IMR-90 (cell line): ENCODE data around the gene AMBRA1. TPM values are rescaled to one million over a fixed set of nuclear protein-coding genes. Genes with fewer than 3 reads are reported as not detected.

Source experiments
- ATAC-seq: fragments of 200-7000 bp; cut with Tn5 transposase; 2 replicates; pipeline ENCODE4 v1.9.1; 2020; ENCODE audit warnings: low read depth, mild to moderate bottlenecking, moderate library complexity
- BruUV-seq: library from RNA; stranded (reverse); fragments of 400-500 nt; replicated peaks from 2 replicates; lab custom pipeline; 2021; lab: Mats Ljungman, UMichigan
- CTCF ChIA-PET: fragments of 300-600 bp; formaldehyde crosslinking; extraction: SDS; loops from one replicate; lab custom pipeline; 2021; ENCODE audit warnings: antibody characterized with exemption; lab: Yijun Ruan, JAX
- POLR2A ChIA-PET: fragments of 300-600 bp; sonication (Branson Sonifier 250); formaldehyde crosslinking; loops from one replicate; lab custom pipeline; 2022; ENCODE audit warnings: antibody characterized with exemption; ENCODE audit not compliant: unreplicated experiment; lab: Charles Lee
- DNase-seq: peaks from one replicate; pipeline ENCODE4 v3.0.0; 2013
- H2AFZ ChIP-seq: replicated peaks from 2 replicates; pipeline ENCODE3; 2013; ENCODE audit warnings: low read length, mild to moderate bottlenecking; ENCODE audit not compliant: poor library complexity
- H2AK5ac ChIP-seq: 2 replicates; pipeline ENCODE4 v1.6.1; 2013; ENCODE audit warnings: low read depth, low read length, inconsistent platforms
- H2AK9ac ChIP-seq: replicated peaks from 2 replicates; pipeline ENCODE3; 2013; ENCODE audit warnings: mild to moderate bottlenecking, low read depth, low read length, moderate library complexity; ENCODE audit not compliant: poor library complexity
- H2BK120ac ChIP-seq: 2 replicates; pipeline ENCODE4 v1.6.1; 2013; ENCODE audit warnings: low read depth, low read length, inconsistent platforms
- H2BK15ac ChIP-seq: 3 replicates; pipeline ENCODE4 v1.6.1; 2013; ENCODE audit warnings: low read depth, low read length, inconsistent platforms
- H2BK20ac ChIP-seq: 2 replicates; pipeline ENCODE4 v1.6.1; 2013; ENCODE audit warnings: low read depth, mild to moderate bottlenecking, inconsistent platforms, low read length, moderate library complexity
- H2BK5ac ChIP-seq: 2 replicates; pipeline ENCODE4 v1.6.1; 2013; ENCODE audit warnings: mild to moderate bottlenecking, low read depth, low read length, inconsistent platforms; ENCODE audit not compliant: poor library complexity, severe bottlenecking
- H3K14ac ChIP-seq: replicated peaks from 2 replicates; pipeline ENCODE4 v1.6.1; 2013; ENCODE audit warnings: low read depth, low read length, inconsistent platforms
- H3K18ac ChIP-seq: 2 replicates; pipeline ENCODE4 v1.6.1; 2013; ENCODE audit warnings: low read depth, low read length, control low read depth
- H3K23ac ChIP-seq: 2 replicates; pipeline ENCODE4 v1.6.1; 2013; ENCODE audit warnings: low read depth, low read length, inconsistent platforms
- H3K27ac ChIP-seq: 2 replicates; pipeline ENCODE4 v1.5.1; 2013; ENCODE audit warnings: mild to moderate bottlenecking, control low read depth, low read length; ENCODE audit not compliant: insufficient read depth
- H3K27me3 ChIP-seq: 2 replicates; pipeline ENCODE4 v1.6.1; 2013; ENCODE audit warnings: low read length; ENCODE audit not compliant: control insufficient read depth, insufficient read depth
- H3K36me3 ChIP-seq: 2 replicates; pipeline ENCODE4 v1.6.1; 2013; ENCODE audit warnings: low read length, mixed read lengths; ENCODE audit not compliant: control insufficient read depth, insufficient read depth
- H3K4ac ChIP-seq: 2 replicates; pipeline ENCODE4 v1.6.1; 2013; ENCODE audit warnings: low read depth, low read length, inconsistent platforms
- H3K4me1 ChIP-seq: 2 replicates; pipeline ENCODE4 v1.6.1; 2013; ENCODE audit warnings: low read length, mixed read lengths; ENCODE audit not compliant: control insufficient read depth, insufficient read depth
- H3K4me2 ChIP-seq: 2 replicates; pipeline ENCODE4 v1.6.1; 2013; ENCODE audit warnings: low read depth, mild to moderate bottlenecking, control low read depth, low read length, moderate library complexity
- H3K4me3 ChIP-seq: 2 replicates; pipeline ENCODE4 v1.5.1; 2013; ENCODE audit warnings: low read depth, mild to moderate bottlenecking, control low read depth, low read length, moderate library complexity; ENCODE audit not compliant: insufficient read depth
- H3K56ac ChIP-seq: 2 replicates; pipeline ENCODE4 v1.6.1; 2013; ENCODE audit warnings: low read length, inconsistent platforms; ENCODE audit not compliant: insufficient read depth; ENCODE audit errors: extremely low read depth
- H3K79me1 ChIP-seq, 2 experiments: 2 replicates each; pipeline ENCODE4 v1.6.1; 2013; ENCODE audit warnings: low read length in 2 of 2, inconsistent platforms in 1 of 2, low read depth in 1 of 2
- H3K9ac ChIP-seq: 2 replicates; pipeline ENCODE4 v1.6.1; 2013; ENCODE audit warnings: low read depth, low read length, control low read depth
- H3K9me1 ChIP-seq: 2 replicates; pipeline ENCODE4 v1.6.1; 2013; ENCODE audit warnings: low read length, inconsistent platforms; ENCODE audit not compliant: insufficient read depth
- H3K9me3 ChIP-seq: 2 replicates; pipeline ENCODE4 v1.6.1; 2013; ENCODE audit warnings: low read length; ENCODE audit not compliant: control insufficient read depth, insufficient read depth
- H4K20me1 ChIP-seq: 2 replicates; pipeline ENCODE4 v1.6.1; 2013; ENCODE audit warnings: low read length, inconsistent platforms; ENCODE audit not compliant: insufficient read depth
- H4K5ac ChIP-seq: 2 replicates; pipeline ENCODE4 v1.6.1; 2013; ENCODE audit warnings: mild to moderate bottlenecking, low read depth, low read length, control low read depth
- H4K8ac ChIP-seq, 2 experiments: 2 replicates each; pipeline ENCODE4 v1.6.1; 2013; ENCODE audit warnings: low read depth in 2 of 2, low read length in 2 of 2, control low read depth in 1 of 2, inconsistent platforms in 1 of 2
- H4K91ac ChIP-seq: 2 replicates; pipeline ENCODE4 v1.6.1; 2013; ENCODE audit warnings: low read depth, low read length, inconsistent platforms; ENCODE audit not compliant: insufficient read depth
- CHD1 ChIP-seq: IDR thresholded peaks from 2 replicates; pipeline ENCODE4 v1.6.1; 2012; ENCODE audit warnings: low read depth, low read length, improper control_type of control experiment
- CTCF ChIP-seq: conservative IDR thresholded peaks from 2 replicates; pipeline ENCODE4 v1.5.1; 2012; ENCODE audit warnings: mild to moderate bottlenecking, low read depth, low read length, improper control_type of control experiment
- FOS ChIP-seq: fragments of 150-350 bp; IDR thresholded peaks from 2 replicates; pipeline ENCODE4 v1.6.1; 2016; ENCODE audit warnings: low read depth, low read length
- MXI1 ChIP-seq: IDR thresholded peaks from 2 replicates; pipeline ENCODE4 v1.6.1; 2012; ENCODE audit warnings: low read depth, mild to moderate bottlenecking, low read length, moderate library complexity, borderline replicate concordance
- NFE2L2 ChIP-seq: fragments of 150-350 bp; IDR thresholded peaks from 2 replicates; pipeline ENCODE4 v1.6.1; 2016; ENCODE audit warnings: low read depth, mild to moderate bottlenecking, low read length
- POLR2A ChIP-seq: IDR thresholded peaks from 2 replicates; pipeline ENCODE4 v1.6.1; 2012; ENCODE audit warnings: mild to moderate bottlenecking, low read depth, low read length
- RAD21 ChIP-seq: IDR thresholded peaks from 2 replicates; pipeline ENCODE4 v1.6.1; 2012; ENCODE audit warnings: low read length, improper control_type of control experiment
- RCOR1 ChIP-seq: IDR thresholded peaks from 2 replicates; pipeline ENCODE4 v1.6.1; 2012; ENCODE audit warnings: mild to moderate bottlenecking, low read length, improper control_type of control experiment; ENCODE audit not compliant: insufficient replicate concordance
- SMC3 ChIP-seq: fragments of 150-350 bp; IDR thresholded peaks from 2 replicates; pipeline ENCODE4 v1.6.1; 2016; ENCODE audit warnings: low read depth, mild to moderate bottlenecking, antibody characterized with exemption, low read length, moderate library complexity
- USF2 ChIP-seq: fragments of 150-350 bp; IDR thresholded peaks from 2 replicates; pipeline ENCODE4 v1.6.1; 2017; ENCODE audit warnings: mild to moderate bottlenecking, antibody characterized with exemption, low read length, low read depth
- WGBS, 2 experiments: methylation state at CpG; one replicate each; pipeline versions ENCODE4 v1.1.5 to v1.1.7; 2013; ENCODE audit warnings: missing lambda C conversion rate in 2 of 2; ENCODE audit not compliant: insufficient read length in 1 of 2; ENCODE audit errors: extremely low coverage in 2 of 2; 5-methylcytosine and 5-hydroxymethylcytosine counted together
- dilution Hi-C: fragments of 300-500 bp; cut with HindIII; formaldehyde crosslinking; loops from one replicate; pipeline ENCODE4 v1.14.3; 2018; ENCODE audit warnings: low sequenced_read_pairs; ENCODE audit not compliant: unreplicated experiment
- in situ Hi-C: fragments of 300-500 bp; cut with MboI; formaldehyde crosslinking; loops from 3 replicates; pipeline ENCODE4 v1.14.3; 2019; ENCODE audit warnings: low sequenced_read_pairs, inconsistent platforms, mixed read lengths
- intact Hi-C: fragments of 100-400 bp; cut with micrococcal nuclease; formaldehyde crosslinking; loops from 2 replicates; pipeline ENCODE4 v1.10.0; 2022
- polyA plus RNA-seq, 3 experiments: library from polyadenylated mRNA; depleted of rRNA; stranded (reverse); fragments of >200 nt; gene quantifications; 2 replicates each; pipeline ENCODE4 v1.2.3, GENCODE V29; 2012; ENCODE audit warnings: low replicate concordance in 1 of 3
- total RNA-seq: library from RNA; depleted of rRNA; stranded (reverse); fragments of >200 nt; gene quantifications from 2 replicates; pipeline ENCODE4 v1.2.3, GENCODE V29; 2012

Gene AMBRA1
- total and polyA plus RNA-seq, 2 of the 4 experiments (the other 2 are of a cell fraction), result 9.4 to 18.3 TPM

- H3K18ac ChIP-seq, result no peak overlapping the region
- H3K9me3 ChIP-seq, result peaks cover 2% of the 10 kb centered on the region; the same call in 1 of the 2 replicates
- no peaks in the 10 kb centered on the region for H3K36me3 ChIP-seq
- H3K4me3 ChIP-seq, result no peak overlapping the region
- no peak overlapping the region for H3K9ac ChIP-seq
- intact Hi-C loops, result no loop called here
- in situ Hi-C loops, result no loop called here
- dilution Hi-C loops, result no loop called here
- H3K9me1 ChIP-seq, result peaks cover 17% of the 10 kb centered on the region
- H2AFZ ChIP-seq, result no peak overlapping the region
- H3K23ac ChIP-seq, result no peak overlapping the region
- TF ChIP-seq FOS, result no peak
- no peak for TF ChIP-seq MXI1
- TF ChIP-seq POLR2A, result no peak
- peak; percentile 20 for TF ChIP-seq RCOR1
- no peak for TF ChIP-seq USF2
- TF ChIP-seq CHD1, result no peak
- peak; percentile 58 for TF ChIP-seq SMC3
- peak; percentile 64 for TF ChIP-seq CTCF
- TF ChIP-seq RAD21, result peak; percentile 65
- TF ChIP-seq NFE2L2, result no peak
- H3K27me3 ChIP-seq, result no peaks in the 10 kb centered on the region
- H4K5ac ChIP-seq, result no peak overlapping the region
- H2BK15ac ChIP-seq, result no peak overlapping the region
- H2BK120ac ChIP-seq, result no peak overlapping the region
- H2AK9ac ChIP-seq, result no peak overlapping the region
- no peak overlapping the region for H3K14ac ChIP-seq
- ATAC-seq, result peak; percentile 30; the same call in 1 of the 2 replicates
- DNase-seq, result peak; percentile 79
- peaks cover 9% of the 10 kb centered on the region for H3K4me1 ChIP-seq
- no peak overlapping the region for H4K91ac ChIP-seq
- H3K79me1 ChIP-seq, result peaks cover 25 to 77% of the 10 kb centered on the region in 2 experiments
- no peak overlapping the region for H2AK5ac ChIP-seq
- ChIA-PET POLR2A (no interaction called here), CTCF (interaction anchor here (0.6 to 1.6 kb wide), 4 partner anchors 22 to 134 kb away, joined by 3 to 9 read pairs (median 4); no protein-coding TSS in a partner anchor)
- no peak overlapping the region for H4K8ac ChIP-seq
- H3K4me2 ChIP-seq, result no peak overlapping the region
- H2BK20ac ChIP-seq, result no peak overlapping the region
- no TSS peak for BruUV-seq
- no peak overlapping the region for H3K56ac ChIP-seq
- H3K4ac ChIP-seq, result no peak overlapping the region
- H3K27ac ChIP-seq, result no peak overlapping the region
- H4K20me1 ChIP-seq, result peaks cover 45% of the 10 kb centered on the region
- no peak overlapping the region for H2BK5ac ChIP-seq
- WGBS, 2 experiments, result no CpG with 5 or more reads among the region's 4 CpGs
These were observed 71.7 kb downstream of the AMBRA1 start for GRCh38 chr11:46521961-46522681.
